ENCODE data around the gene PMM2.

- TF ChIP-seq POLR2AphosphoS5 (IDR thresholded peaks at IDR 0.05; ENCODE audit: low read depth, low read length), result no peak
- no peak for TF ChIP-seq REST (IDR thresholded peaks at IDR 0.05; ENCODE audit: insufficient read depth in 1 of 2, low read depth in 2 of 2, low read length in 2 of 2)
- no peak for TF ChIP-seq TAF1 (IDR thresholded peaks at IDR 0.05; ENCODE audit: borderline replicate concordance, insufficient read depth, low read length)
- no peak for TF ChIP-seq SIN3A (IDR thresholded peaks at IDR 0.05; ENCODE audit: borderline replicate concordance, insufficient read depth, low read length)
Measured at GRCh38 chr16:8867932-8868415, 70.3 kb downstream of the PMM2 start.

Measured in PFSK-1 (cell line).